Activated T-cell treated with anti-CD3 and anti-CD28 coated beads for 24 hours (primary cell): ENCODE data around the gene GRIN2A.

Experiments
- DNase-seq: peaks from one replicate; pipeline ENCODE4 v3.0.0-alpha.2; 2020; ENCODE audit warnings: low read depth

GRIN2A gene

DNA sequence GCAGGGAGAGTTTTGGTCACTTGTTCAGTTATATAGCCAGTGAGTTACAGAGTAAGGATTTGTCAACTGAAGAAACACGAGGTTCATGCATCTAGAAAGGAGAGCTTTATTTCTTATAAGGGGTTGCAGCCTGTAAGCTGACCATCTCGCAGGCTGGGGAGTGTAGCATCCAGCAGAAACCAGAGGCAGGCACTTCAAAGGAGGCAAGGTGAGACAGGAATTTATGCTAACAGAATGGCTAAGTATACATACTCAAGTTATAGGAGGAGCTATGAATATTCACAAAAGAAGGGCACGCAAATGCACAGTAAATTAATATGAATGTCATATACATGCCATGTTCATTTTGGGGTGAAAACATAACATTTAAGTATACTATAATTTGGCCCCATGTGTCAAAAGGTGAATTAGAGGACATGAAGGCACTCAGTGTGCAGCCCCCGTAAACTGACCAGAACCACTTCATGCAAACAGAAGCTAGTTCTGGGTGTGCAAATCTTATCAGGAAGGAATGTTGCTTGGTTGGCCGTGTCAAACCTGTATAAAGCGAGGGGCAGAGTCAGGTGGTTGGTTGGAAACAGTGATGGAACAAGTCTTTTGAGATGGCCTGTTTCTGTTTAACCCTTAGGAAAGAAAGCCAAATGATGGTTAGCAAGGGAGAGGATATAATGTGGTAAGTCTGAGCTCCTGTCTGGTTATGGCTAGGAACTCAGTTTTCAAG is 97.0 kb downstream of the GRIN2A start:
- no peak for DNase-seq

DNA sequence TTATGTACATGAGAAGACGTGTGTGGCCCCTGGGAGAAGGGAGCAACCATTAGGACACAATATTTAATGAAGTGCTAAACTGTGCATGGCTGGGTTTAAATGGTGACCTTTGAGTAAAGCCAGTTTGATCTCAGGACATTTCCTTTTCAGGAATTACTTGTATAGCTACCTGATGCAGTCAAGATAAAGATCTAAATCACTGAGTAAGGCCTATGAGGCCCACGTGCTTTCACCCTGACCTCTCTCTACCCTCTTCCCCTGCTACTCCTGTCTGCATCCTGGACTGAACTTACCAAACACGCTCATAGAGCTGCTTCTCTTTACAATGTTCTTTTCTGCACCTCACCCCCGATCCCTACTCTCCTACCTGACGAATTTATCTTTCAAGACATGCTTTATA is 98.9 kb downstream of the GRIN2A start:
- no peak for DNase-seq

DNA sequence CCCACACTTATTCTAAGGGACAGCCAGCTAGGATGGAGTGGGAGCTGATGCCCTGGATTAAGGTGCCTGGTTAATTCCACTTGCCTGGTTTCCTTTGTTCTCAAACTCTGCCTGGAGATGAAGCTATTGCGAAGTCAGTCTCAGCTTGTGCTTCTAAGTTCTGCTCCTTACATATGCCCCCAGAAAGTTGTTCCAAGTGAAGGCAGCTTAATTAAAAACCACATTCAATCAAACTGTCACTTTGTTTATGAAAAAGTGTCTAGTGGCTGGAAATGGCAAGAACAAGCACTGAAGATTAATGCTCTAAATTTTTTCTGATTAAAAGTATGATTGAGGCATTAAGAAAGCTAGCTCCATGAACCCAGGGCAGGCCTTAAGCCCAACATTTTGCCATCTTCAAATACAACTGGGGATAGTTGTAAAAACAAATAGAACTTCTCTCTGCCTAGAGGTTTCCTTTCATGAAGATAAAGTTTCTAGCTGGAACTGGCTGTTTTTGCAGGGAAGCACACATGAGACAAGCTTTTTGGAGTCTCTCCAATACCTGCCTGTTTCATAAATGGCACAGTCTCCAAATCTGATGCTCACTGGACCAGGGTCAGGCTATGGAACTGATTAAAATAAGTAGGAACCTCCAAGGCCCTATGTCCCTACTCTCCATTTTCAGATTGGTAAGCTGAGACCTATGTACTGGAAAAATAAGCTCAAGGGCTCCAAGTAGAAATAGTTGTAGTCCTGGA is 100.9 kb downstream of the GRIN2A start:
- no peak for DNase-seq

DNA sequence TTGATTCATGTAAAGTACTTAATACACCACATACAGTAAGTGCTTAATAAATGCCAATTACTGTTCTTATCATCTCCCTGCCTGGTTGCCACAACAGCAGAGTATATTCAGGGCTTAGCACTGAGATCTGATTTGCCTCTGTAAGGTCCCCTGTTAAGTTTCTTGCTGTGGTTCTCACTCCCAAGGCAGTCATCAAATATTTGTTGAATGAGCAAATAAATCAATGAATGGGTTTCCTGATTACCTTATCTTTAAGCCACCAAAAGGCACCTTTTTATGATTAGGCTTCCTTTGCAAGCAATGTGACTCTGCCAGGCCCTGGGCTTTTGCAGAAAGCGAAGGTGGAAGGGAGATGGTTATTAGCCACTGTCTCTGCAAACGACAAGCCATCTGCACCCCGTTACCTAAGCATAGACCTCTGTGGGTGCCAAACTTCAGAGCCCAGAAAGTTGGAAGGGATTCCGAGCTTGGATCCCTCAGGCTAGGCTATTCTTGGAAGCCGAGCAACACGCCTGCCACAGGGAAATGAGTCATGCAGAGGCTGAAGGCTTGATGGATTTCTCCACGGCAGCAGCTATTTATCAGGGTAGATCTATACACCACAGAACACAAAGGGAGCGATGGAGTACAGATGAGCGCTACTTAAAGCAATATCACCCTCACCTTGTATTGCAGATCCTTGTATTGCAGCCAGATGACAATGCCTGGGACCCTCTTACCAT is 102.0 kb downstream of the GRIN2A start:
- DNase-seq, result no peak

DNA sequence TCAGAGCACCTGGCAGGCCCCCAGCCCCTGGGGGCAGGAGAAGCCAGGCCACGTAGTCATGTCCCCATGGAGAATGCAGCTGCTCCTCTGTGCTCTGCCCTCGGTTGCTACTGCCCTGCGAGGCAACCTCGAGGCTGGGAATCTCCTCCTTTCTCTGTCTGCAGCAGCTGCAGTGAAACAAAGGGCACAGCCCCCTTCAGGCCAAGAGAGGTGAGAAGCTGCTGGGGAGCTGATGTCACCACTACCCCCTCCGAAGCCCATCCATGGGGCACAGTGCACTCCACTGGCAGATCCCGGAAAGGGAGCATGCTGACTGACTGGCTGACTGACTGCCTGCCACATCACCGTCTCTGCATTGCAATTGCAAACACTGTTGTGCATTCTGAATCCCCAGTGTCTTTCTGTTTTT is 103.7 kb downstream of the GRIN2A start:
- DNase-seq, result no peak

DNA sequence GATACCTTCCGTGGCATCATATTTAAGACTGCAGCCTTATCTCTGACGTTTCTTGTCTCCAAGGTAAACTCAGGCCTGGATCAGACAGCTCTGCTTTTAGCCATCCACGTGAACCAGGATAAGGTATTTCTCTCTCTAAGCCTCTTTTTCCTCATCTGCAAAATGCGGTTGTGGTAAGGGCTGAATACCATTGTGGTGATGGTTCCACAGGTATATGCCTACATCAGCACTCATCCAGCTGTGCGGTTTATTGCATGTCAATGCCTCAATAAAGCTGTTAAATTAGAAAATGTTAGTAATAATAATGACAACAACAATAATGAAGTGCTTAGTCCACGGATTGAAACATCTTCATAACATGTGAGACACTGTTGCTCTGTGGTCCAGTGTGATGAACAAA is 104.4 kb downstream of the GRIN2A start:
- DNase-seq, result no peak

DNA sequence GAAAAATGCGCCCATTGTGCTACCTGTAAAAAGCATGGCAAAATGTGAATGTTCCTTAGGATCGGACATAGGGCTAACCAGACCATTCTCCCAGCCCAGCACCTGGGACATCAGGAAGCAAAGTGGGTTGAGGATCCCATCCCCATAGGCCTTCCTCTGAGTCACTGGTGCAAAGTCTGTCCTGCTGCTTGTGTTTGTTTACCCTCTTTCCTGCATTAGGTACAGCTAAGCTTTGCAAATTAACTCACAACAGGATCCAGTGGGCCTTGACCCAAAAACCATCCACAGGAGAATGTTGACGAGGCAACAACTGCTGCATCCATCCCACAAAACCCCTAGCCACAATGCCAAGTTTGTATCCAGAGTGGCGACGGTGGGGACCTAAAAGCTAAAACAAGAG is 106.2 kb downstream of the GRIN2A start:
- no peak for DNase-seq

DNA sequence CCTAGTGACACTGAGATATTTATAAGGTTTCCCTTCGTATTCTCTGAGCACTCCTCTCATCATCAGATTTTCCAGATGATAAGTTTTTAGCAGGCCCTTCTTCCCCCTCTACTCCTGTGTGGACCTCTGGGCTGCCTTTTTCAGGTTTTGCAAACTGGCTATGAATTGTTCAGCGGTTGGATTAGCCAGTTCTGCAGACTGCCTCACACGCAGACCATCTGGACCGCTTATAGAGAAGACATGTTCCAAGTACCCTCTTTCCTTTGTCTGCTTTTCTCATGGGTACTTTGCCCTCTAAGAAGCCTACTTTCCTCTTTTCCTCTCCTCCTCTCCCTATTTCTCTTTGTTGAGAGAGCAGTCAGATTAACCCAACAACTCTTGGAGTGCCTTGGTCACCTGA is 111.6 kb downstream of the GRIN2A start:
- DNase-seq, result no peak

DNA sequence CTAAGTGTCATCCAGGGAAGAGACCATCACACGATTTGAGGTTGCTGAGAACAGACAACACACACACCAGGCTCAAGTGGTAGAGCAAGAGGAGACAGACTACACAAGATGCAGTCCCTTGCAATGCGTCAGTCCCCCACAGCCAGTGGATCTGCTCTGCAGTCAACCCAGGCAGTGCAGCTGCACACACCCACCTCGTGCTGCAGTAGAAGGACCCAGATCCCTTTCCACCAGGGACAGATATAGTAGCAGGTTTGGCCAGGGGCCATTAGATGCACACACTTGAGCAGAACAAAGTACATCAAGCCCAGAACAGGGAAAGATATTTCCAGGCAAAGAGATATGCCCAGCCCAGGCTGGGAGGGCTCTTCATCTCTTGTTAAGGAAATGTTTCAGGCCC is 112.9 kb downstream of the GRIN2A start:
- DNase-seq, result no peak

DNA sequence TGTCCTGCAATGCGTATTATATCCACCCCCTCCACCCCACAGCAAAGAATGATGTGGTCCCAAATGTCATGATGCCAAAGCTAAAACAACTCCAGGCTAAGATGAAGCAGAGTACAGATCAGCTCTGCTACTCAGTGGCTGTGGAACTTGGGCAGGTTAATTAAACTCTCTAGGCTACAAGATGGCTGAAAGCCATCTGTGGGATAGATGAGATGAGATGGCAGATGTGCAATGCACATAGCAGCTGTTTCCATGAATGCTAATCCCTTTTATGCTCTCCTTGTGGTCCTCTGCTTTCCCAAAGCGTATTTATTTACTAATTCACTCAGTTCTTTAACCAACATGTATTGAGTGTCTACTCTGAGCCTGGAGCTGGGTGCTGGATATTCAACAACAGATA is 114.4 kb downstream of the GRIN2A start:
- DNase-seq, result no peak

DNA sequence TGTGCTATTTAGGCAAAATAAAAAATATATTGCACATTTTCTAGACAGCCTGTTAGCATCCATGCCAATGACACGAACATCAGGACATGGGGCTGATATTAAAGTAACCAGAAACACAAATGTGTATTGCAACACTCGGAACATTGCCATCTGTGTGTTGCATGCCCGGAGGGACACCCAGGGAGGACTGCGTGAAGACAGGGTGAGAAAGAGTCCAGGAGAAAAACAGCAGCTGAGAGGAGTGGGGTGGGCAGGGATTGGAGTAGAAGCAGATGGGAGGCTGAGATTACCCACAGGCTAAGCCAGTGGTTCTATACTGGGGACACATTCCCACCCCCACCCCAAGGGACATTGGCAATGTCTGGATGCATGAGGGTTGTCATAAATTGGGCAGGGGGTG is 114.8 kb downstream of the GRIN2A start:
- DNase-seq, result no peak

DNA sequence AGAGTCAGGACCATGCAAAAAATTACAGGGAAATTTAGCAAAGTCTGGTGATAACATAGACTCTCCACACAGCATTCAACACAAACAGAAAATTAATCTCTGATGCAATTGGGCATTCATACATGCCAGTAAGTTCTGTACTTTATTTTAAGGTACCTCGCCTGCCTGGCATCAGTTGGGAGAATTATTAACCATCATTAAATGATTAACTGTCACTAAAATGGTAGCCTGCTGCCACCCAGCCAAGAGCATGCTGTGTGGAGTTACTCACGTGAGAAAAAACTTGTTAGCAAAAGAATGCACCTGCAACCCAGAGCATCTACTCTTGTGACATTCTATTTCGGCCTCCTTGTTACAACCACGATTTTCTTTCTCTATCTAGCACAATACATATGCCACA is 117.2 kb downstream of the GRIN2A start:
- no peak for DNase-seq

DNA sequence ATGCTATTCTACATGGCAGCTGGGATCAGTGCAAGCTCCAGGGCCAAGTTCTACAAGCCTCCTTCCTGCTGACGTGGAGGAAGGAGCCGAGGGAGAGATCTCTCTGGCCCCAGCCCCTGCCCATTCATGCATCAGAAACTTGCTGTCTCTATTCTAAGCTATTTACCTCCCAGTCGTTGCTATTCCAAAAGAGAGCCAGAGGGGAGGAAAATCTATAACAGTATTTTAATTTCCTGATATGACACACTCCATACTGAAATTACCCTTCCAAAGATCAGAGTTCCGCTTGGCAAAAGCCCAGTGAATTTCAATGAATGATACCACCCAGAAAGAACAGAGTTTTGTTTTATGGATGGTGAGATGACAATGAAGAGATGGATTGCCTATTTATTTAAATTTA is 133.4 kb downstream of the GRIN2A start:
- DNase-seq, result no peak

DNA sequence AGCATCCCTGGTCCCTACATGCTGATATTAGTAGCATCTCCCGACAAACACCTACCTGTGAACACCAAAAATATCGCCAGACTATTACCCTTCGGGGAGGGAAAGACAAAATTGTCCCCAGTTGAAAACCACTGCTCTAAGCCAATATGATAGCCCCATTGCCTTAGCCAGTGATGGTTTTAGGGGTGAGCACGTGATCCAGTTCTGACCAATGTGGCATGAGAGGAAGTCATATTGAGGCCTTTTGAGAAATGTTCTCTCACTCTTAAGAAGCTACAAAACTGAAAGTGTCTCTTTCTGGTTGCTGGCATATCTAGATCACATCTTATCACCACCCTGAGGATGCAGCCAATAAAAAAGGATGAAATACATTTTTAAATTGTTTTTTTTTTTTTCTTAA is 136.3 kb downstream of the GRIN2A start:
- no peak for DNase-seq

DNA sequence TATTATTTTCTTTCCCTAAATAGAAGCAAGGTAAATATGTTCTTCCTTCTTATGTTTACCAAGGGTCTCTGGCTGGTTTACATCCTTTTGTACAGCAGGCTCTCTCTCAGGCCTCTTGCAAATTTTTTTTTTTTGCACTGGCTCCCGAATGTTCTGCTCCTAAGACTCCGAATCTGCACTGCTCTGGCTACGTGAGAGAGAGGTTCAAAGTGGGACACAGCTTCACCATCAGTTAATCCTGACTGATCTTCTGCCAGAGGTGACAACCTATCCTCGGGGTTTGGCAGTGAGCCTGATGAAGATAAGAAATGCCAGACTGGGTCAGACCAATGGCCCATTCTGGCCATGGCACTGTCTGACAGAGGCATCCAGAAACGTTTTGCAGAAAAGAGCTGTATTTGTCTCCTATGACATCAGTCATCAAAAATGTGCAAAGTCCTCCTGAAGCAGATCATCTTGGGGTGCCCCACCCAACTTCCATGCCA is 136.9 kb downstream of the GRIN2A start:
- DNase-seq, result no peak

DNA sequence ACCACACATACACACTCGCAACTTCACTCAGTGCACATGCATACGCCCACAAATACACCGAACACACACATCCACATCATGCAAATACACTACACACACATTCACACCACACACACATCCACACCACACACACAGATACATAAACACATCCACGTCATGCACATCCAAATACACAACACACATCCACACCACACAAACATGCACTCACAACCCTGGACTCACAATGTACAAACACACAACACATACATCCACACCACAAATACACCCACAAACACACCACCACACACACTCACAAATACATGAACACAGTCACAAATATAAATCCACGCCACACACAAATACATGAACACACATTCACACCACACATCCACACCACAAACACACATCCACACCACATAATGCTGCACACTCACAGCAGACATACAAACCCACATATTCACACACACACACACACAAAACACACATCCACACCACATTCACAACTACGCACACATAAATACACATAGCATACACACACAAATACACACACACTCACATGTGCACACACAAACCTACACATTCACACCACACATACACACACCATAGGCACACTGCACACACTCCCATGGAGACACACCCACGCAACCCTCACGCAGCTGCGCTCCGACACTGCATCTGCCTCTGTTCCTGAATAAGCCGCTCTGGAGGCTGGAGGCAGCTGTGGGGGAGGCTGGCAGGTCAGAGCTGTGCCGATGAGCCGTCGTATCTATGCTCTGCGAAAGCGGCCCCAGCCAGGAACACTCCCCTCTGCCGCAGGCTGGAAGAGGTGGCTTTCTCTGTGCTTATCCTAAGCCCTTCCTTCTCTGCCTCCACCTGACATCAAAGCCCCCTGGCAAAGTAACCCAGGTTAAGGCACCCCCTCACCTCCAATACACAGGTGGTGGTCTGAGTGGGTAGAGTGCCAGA is 141.8 kb downstream of the GRIN2A start:
- no peak for DNase-seq

DNA sequence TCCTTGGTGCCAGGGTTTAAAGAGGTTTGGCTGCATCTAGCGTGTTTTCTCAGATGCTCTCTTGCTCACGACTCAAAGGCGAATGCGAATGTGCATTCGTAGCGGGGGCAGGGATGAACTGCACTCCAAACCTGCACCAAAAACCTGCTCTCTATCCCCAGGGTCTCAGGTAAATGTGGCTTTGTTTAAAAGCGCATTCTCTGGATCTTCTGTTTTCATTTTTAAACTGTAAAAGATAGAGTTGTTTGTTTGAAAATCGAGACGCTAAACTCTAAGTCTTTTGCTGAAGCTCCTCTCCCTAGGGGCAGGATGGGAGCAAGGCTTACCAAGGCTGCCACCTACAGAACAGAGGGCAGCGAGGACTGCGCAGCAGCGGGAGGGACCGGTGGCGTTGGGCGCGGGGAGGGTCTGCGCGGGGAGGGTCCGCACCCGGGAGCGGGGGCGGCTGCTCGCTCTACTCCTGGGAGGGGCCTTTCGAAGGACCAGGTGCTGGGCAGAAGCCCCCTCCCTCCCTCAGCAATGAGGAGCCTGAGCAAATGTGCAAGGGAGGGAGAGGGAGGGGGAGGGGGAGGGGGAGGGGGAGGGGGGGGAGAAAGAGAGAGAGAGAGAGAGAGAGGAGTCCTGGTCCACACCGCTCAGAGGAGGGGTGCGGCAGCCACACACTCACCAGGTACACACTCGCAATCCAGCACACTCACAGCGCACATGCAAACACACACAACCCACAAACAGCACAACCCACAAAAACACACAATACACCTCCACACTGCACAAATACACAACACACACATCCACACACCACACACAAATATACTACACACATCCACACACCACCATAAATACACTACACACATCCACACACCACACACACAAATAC is 142.8 kb downstream of the GRIN2A start:
- DNase-seq, result no peak

DNA sequence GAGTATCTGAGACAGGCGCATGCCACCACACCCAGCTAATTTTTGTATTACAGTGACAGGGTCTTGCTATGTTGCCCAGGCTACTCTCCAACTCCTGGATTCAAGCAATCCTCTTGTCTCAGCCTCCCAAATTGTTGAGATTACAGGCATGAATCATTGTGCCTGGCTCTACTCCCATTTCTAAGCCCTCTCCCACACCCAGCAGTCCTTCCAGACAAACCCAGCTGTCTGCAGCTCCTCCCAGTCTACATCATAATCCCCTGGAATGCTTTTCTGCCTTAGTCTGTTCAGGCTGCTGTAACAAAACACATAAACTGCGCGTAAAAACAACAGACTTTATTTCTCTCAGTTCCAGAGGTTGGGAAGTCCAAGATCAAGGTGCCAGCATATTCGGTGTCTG is 144.5 kb downstream of the GRIN2A start:
- no peak for DNase-seq

DNA sequence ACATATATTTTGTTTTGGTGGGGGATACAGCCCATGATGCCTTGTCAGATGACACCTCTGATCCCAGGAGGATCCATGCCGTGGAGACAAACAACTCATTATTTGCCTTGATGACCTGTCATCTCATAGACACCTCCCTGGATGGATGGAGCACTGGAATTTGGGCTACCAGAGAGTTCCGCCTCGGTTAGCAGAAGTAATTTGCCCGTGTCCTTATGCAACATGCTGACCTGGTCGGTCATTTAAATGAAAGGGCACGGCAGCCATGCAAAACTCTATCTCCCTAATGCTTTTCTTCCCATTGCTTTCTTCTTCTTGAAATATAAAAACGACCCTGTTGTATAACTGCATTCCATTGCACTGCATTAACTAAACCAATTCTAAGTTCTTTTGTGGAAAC is 145.3 kb downstream of the GRIN2A start:
- DNase-seq, result no peak

DNA sequence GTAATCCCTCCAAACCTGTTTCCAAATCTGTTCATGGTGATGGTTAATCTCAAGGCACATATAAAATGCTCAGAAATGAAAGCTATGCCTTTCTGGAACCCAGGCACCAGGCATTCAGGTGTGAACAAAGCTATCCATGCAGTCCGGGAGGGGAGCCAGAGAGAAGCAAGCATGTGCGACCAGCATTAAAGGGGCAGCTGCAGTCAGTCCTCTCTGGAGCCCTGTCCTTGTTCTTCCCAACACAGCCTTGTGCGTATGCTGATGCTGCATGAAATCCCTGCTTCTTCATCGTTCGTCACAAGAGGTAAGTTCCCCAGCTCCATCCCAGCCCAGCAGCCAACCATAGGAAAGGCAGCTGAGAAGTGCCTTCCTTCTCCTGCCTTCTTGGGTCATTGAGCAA is 148.7 kb downstream of the GRIN2A start:
- DNase-seq, result no peak

DNA sequence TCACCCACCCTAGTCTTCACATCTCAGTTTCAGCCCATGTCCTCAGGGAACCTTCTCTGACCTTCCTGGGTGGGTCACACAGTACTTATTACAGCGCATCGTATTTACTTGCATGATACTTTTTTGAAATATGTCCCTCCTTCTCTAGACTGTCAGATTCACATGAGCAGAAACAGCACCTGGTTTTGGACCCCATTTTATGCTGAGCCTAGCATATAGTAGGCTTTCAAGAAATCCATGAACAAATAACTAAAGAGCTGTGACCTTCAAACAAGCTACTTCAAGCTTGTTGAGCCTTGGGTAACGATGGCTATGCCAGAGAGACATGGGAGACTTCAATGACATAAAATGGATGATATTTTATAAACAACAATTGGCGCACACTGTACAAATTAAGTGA is 150.3 kb downstream of the GRIN2A start:
- DNase-seq, result no peak
